ENCODE measurements around the gene PTPN11.

- TF ChIP-seq, protein P1, sequence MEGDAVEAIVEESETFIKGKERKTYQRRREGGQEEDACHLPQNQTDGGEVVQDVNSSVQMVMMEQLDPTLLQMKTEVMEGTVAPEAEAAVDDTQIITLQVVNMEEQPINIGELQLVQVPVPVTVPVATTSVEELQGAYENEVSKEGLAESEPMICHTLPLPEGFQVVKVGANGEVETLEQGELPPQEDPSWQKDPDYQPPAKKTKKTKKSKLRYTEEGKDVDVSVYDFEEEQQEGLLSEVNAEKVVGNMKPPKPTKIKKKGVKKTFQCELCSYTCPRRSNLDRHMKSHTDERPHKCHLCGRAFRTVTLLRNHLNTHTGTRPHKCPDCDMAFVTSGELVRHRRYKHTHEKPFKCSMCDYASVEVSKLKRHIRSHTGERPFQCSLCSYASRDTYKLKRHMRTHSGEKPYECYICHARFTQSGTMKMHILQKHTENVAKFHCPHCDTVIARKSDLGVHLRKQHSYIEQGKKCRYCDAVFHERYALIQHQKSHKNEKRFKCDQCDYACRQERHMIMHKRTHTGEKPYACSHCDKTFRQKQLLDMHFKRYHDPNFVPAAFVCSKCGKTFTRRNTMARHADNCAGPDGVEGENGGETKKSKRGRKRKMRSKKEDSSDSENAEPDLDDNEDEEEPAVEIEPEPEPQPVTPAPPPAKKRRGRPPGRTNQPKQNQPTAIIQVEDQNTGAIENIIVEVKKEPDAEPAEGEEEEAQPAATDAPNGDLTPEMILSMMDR (IDR thresholded peaks at IDR 0.05), result no peak
- TF ChIP-seq HMGXB4 (CRISPR knock-in tag; IDR thresholded peaks at IDR 0.05; ENCODE audit: borderline replicate concordance), result no peak
- TF ChIP-seq HOXB13 (CRISPR knock-in tag; IDR thresholded peaks at IDR 0.05; ENCODE audit: low read depth), result no peak
- TF ChIP-seq POLR2A (IDR thresholded peaks at IDR 0.05; ENCODE audit: low read length), result no peak
- TF ChIP-seq RFX5 (IDR thresholded peaks at IDR 0.05), result no peak
- TF ChIP-seq ESRRA (IDR thresholded peaks at IDR 0.05; ENCODE audit: borderline replicate concordance, low read length), result no peak
- TF ChIP-seq CEBPB (IDR thresholded peaks at IDR 0.05), result no peak
- TF ChIP-seq MYC (IDR thresholded peaks at IDR 0.05; ENCODE audit: borderline replicate concordance, low read length), result no peak
- TF ChIP-seq RAD21 (conservative IDR thresholded peaks at IDR 0.05 in 1 of 2, IDR thresholded peaks at IDR 0.05 in 1 of 2), result no peak
- no peak for TF ChIP-seq USF2 (IDR thresholded peaks at IDR 0.05)
- TF ChIP-seq MAFK (IDR thresholded peaks at IDR 0.05; ENCODE audit: partially characterized antibody), result no peak
- no peak for TF ChIP-seq EHMT2 (IDR thresholded peaks at IDR 0.05; ENCODE audit: low read depth)
Observed at GRCh38 chr12:112439769-112440168, 21.0 kb downstream of the PTPN11 start.
